GM23338 (cell line): Measurements from ENCODE around the gene SSH3. TPM values are rescaled to one million over a fixed set of nuclear protein-coding genes. Genes with fewer than 3 reads are reported as not detected.

ENCODE experiments used
- ATAC-seq: fragments of 200-7000 bp; cut with Tn5 transposase; 3 replicates; pipeline ENCODE4 v1.9.1; 2020
- DNase-seq: peaks from one replicate; pipeline ENCODE4 v3.0.0-alpha.2; 2015; ENCODE audit warnings: low spot score
- H2AFZ ChIP-seq: fragments of 200-600 bp; sonication (generic); 2 replicates; pipeline ENCODE4 v1.8.0; 2016; ENCODE audit warnings: antibody characterized with exemption, mild to moderate bottlenecking, moderate library complexity
- H3F3A ChIP-seq: fragments of 200-600 bp; sonication (generic); replicated peaks from 2 replicates; pipeline ENCODE4 v1.8.0; 2017; ENCODE audit warnings: antibody characterized with exemption, mixed run types, low read depth
- H3K27ac ChIP-seq: fragments of 200-600 bp; sonication (generic); 2 replicates; pipeline ENCODE4 v1.6.1; 2016; ENCODE audit warnings: low read depth
- H3K27me3 ChIP-seq: fragments of 200-600 bp; sonication (generic); 2 replicates; pipeline ENCODE4 v1.8.0; 2016; ENCODE audit warnings: mild to moderate bottlenecking, mixed run types, moderate library complexity; ENCODE audit not compliant: insufficient read depth
- H3K36me3 ChIP-seq: fragments of 200-600 bp; sonication (generic); 2 replicates; pipeline ENCODE4 v1.8.0; 2016; ENCODE audit warnings: mild to moderate bottlenecking; ENCODE audit not compliant: insufficient read depth
- H3K4me1 ChIP-seq: fragments of 200-600 bp; sonication (generic); 2 replicates; pipeline ENCODE4 v1.8.0; 2016; ENCODE audit warnings: mild to moderate bottlenecking, moderate library complexity; ENCODE audit not compliant: insufficient read depth
- H3K4me2 ChIP-seq: fragments of 200-600 bp; sonication (generic); 2 replicates; pipeline ENCODE4 v1.7.1; 2017; ENCODE audit warnings: mixed run types
- H3K4me3 ChIP-seq: fragments of 200-600 bp; sonication (generic); 2 replicates; pipeline ENCODE4 v1.6.1; 2016; ENCODE audit warnings: mixed run types
- H3K79me2 ChIP-seq: fragments of 200-600 bp; sonication (generic); replicated peaks from 2 replicates; pipeline ENCODE4 v1.8.0; 2017; ENCODE audit warnings: mild to moderate bottlenecking; ENCODE audit not compliant: insufficient read depth
- H3K9me2 ChIP-seq: fragments of 200-600 bp; sonication (generic); 2 replicates; pipeline ENCODE4 v1.8.0; 2017; ENCODE audit not compliant: insufficient read depth
- H4K20me1 ChIP-seq: fragments of 200-600 bp; sonication (generic); replicated peaks from 2 replicates; pipeline ENCODE4 v1.8.0; 2017; ENCODE audit warnings: mild to moderate bottlenecking; ENCODE audit not compliant: insufficient read depth
- H3K27ac Mint-ChIP-seq: 2 replicates; pipeline ENCODE4 v1.8.0; 2020; ENCODE audit warnings: inconsistent platforms, mild to moderate bottlenecking, moderate library complexity, mixed read lengths
- H3K27me3 Mint-ChIP-seq: 3 replicates; pipeline ENCODE4 v1.8.0; 2022; ENCODE audit warnings: low read depth, mild to moderate bottlenecking, moderate library complexity, mixed read lengths, inconsistent platforms; ENCODE audit not compliant: insufficient read depth, poor library complexity
- H3K36me3 Mint-ChIP-seq: 3 replicates; pipeline ENCODE4 v1.8.0; 2021; ENCODE audit warnings: low read depth, mild to moderate bottlenecking, inconsistent platforms, moderate library complexity, mixed read lengths
- H3K4me1 Mint-ChIP-seq: 3 replicates; pipeline ENCODE4 v1.8.0; 2020; ENCODE audit warnings: mild to moderate bottlenecking, inconsistent platforms, mixed read lengths
- H3K4me3 Mint-ChIP-seq: 3 replicates; pipeline ENCODE4 v1.8.0; 2021; ENCODE audit warnings: moderate library complexity, mild to moderate bottlenecking, inconsistent platforms, mixed read lengths
- H3K9me3 Mint-ChIP-seq: 3 replicates; pipeline ENCODE4 v1.8.0; 2020; ENCODE audit warnings: moderate library complexity, mild to moderate bottlenecking, inconsistent platforms, mixed read lengths
- CTCF ChIP-seq, 2 experiments: fragments of 200-600 bp in 1 of 2; sonication (generic) in 1 of 2; conservative IDR thresholded peaks; 2 replicates each; pipeline versions ENCODE4 v1.5.1 to v1.6.1; 2016 to 2017; ENCODE audit warnings: antibody characterized with exemption in 2 of 2, low read depth in 2 of 2, mild to moderate bottlenecking in 2 of 2, moderate library complexity in 1 of 2
- ETS1 ChIP-seq: IDR thresholded peaks from 2 replicates; pipeline ENCODE4 v1.6.1; 2016; ENCODE audit warnings: antibody characterized with exemption
- EZH2phosphoT487 ChIP-seq: fragments of 200-600 bp; sonication (generic); IDR thresholded peaks from one replicate; pipeline ENCODE4 v1.8.1; 2018; ENCODE audit warnings: antibody characterized with exemption; ENCODE audit not compliant: unreplicated experiment
- JUNB ChIP-seq: IDR thresholded peaks from one replicate; pipeline ENCODE4 v1.6.1; 2016; ENCODE audit warnings: antibody characterized with exemption; ENCODE audit not compliant: unreplicated experiment
- NANOG ChIP-seq: IDR thresholded peaks from 2 replicates; pipeline ENCODE4 v1.6.1; 2016; ENCODE audit warnings: antibody characterized with exemption, borderline replicate concordance
- REST ChIP-seq: IDR thresholded peaks from one replicate; pipeline ENCODE4 v1.6.1; 2018; ENCODE audit warnings: antibody characterized with exemption; ENCODE audit not compliant: unreplicated experiment
- ZNF331 ChIP-seq: fragments of 250-450 bp; sonication (Bioruptor Pico); IDR thresholded peaks from 2 replicates; pipeline ENCODE4 v1.5.0; 2020; ENCODE audit warnings: low read depth, mild to moderate bottlenecking, moderate library complexity
- ZNF462 ChIP-seq: fragments of 250-450 bp; sonication (Bioruptor Pico); IDR thresholded peaks from 2 replicates; pipeline ENCODE4 v1.5.0; 2020; ENCODE audit warnings: mild to moderate bottlenecking, moderate library complexity
- polyA plus RNA-seq: library from polyadenylated mRNA; unstranded; fragments of >200 nt; fragmentation: Nextera tagmentation; extraction: Ambion mirVana; gene quantifications from 2 replicates; pipeline ENCODE4 v1.2.1, GENCODE V29; 2016
- total RNA-seq: library from RNA; depleted of rRNA; stranded (reverse); fragments of >200 nt; shearing (Covaris generic); gene quantifications from 2 replicates; pipeline ENCODE4 v1.2.3, GENCODE V29; 2014

SSH3 gene
- total and polyA plus RNA-seq, 2 experiments from 2014 or later: 17.8 to 40.0 TPM

- Mint-ChIP-seq H3K4me3 (no peak overlapping the region), H3K36me3 (peaks cover 10% of the 10 kb centered on the region; the same call in 2 of the 3 replicates), H3K27me3 (peaks cover 10% of the 10 kb centered on the region), H3K4me1 (peaks cover 63% of the 10 kb centered on the region), H3K27ac (no peak overlapping the region), H3K9me3 (no peaks in the 10 kb centered on the region)
- no peak overlapping the region for H3K27ac ChIP-seq
- H3K79me2 ChIP-seq: peaks cover 80% of the 10 kb centered on the region
- no peak overlapping the region for H2AFZ ChIP-seq
- DNase-seq: no peak
- no peaks in the 10 kb centered on the region for H3K9me2 ChIP-seq
- H3K36me3 ChIP-seq: peaks cover 3% of the 10 kb centered on the region; the same call in 1 of the 2 replicates
- peaks cover 14% of the 10 kb centered on the region; the same call in 1 of the 2 replicates for H4K20me1 ChIP-seq
- no peak overlapping the region for H3K4me3 ChIP-seq
- peaks cover 23% of the 10 kb centered on the region for H3F3A ChIP-seq
- peaks cover 33% of the 10 kb centered on the region for H3K4me1 ChIP-seq
- TF ChIP-seq NANOG (no peak), EZH2phosphoT487 (no peak), ETS1 (no peak), JUNB (no peak), REST (no peak), ZNF331 (CRISPR knock-in tag) (no peak), CTCF (conservative IDR thresholded peaks at IDR 0.05; ENCODE audit: low read depth in 2 of 2) (no peak), ZNF462 (CRISPR knock-in tag) (no peak)
- H3K4me2 ChIP-seq: no peak overlapping the region
- ATAC-seq: no peak
- H3K27me3 ChIP-seq: no peaks in the 10 kb centered on the region
Observed at GRCh38 chr11:67272327-67273259, 30.7 kb upstream of the SSH3 start.
